Heart left ventricle (tissue), 13 donors: ENCODE data around the gene DOCK1.
"Not testable (repeated sequence)": the region's sequence is repeated elsewhere in the genome, so short reads cannot be mapped to it uniquely, and the experiment has no call there.

ENCODE experiments used
- POLR2A ChIP-seq, 2 donors: fragments of 450-650 bp; IDR thresholded peaks; one replicate each; pipeline ENCODE4 v1.6.1; 2017; ENCODE audit warnings: antibody characterized with exemption in 2 of 2, mild to moderate bottlenecking in 2 of 2, moderate library complexity in 2 of 2
- TF ChIP-seq, protein P1 (sequence below), 12 donors: fragments of 200-600 bp; sonication (generic) in 4 of 12; IDR thresholded peaks; one replicate each; pipeline versions ENCODE4 v1.5.0 to v1.8.0; 2018 to 2022; ENCODE audit warnings: antibody characterized with exemption in 12 of 12, mild to moderate bottlenecking in 5 of 12
- donor health status: ischemic (EF 13 %, LVEDD 7.1; RV severe dilation, severe dysfunction).
- donor health status: DM: no; HTN: yes; CAD: no.
- donor health status: DM: no; HTN: no; CAD: no.
- donor health status: ischemic (EF 25% LVEDD 6.9; RV normal size, moderate dysfunction).
- donor health status: ischemic (EF 25% LVEDD 5.7; RV mildly dilated, moderate dysfunction).
- donor health status: ischemic (EF 35%, LVEDD 5.7; RV mildly dilated, moderate dysfunction).
- donor health status: nonischemic (EF 11% LVEDD 7.7; RV severe dilation, severe dysfunction).
- donor health status: DM: yes; HTN: yes; CAD: no.
- donor health status: PGD.
- donor health status: ischemic (EF 29% LVEDD 5.4; RV normal size, mild dysfunction).
- donor health status: nonischemic (EF 23%, LVEDD 6.1; RV moderate dilation, normal function).

DNA sequence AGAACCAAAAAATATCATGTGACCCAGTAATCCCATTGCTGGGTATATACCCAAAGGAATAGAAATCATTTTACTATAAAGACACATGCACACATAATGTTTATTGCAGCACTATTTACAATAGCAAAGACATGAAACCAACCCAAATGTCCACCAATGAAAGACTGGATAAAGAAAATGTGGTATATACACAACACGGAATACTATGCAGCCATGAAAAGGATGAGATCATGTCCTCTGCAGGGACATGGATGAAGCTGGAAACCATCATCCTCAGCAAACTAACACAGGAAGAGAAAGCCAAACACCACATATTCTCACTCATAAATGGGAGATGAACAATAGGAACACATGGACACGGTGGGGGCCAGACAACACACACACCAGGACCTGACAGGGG, 5.7 kb upstream of the DOCK1 start:
- TF ChIP-seq, protein P1, sequence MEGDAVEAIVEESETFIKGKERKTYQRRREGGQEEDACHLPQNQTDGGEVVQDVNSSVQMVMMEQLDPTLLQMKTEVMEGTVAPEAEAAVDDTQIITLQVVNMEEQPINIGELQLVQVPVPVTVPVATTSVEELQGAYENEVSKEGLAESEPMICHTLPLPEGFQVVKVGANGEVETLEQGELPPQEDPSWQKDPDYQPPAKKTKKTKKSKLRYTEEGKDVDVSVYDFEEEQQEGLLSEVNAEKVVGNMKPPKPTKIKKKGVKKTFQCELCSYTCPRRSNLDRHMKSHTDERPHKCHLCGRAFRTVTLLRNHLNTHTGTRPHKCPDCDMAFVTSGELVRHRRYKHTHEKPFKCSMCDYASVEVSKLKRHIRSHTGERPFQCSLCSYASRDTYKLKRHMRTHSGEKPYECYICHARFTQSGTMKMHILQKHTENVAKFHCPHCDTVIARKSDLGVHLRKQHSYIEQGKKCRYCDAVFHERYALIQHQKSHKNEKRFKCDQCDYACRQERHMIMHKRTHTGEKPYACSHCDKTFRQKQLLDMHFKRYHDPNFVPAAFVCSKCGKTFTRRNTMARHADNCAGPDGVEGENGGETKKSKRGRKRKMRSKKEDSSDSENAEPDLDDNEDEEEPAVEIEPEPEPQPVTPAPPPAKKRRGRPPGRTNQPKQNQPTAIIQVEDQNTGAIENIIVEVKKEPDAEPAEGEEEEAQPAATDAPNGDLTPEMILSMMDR (IDR thresholded peaks at IDR 0.05): not testable (repeated sequence)
- TF ChIP-seq POLR2A (IDR thresholded peaks at IDR 0.05): not testable (repeated sequence)
